ENCODE data around the gene MIAT.

The MIAT gene

DNA sequence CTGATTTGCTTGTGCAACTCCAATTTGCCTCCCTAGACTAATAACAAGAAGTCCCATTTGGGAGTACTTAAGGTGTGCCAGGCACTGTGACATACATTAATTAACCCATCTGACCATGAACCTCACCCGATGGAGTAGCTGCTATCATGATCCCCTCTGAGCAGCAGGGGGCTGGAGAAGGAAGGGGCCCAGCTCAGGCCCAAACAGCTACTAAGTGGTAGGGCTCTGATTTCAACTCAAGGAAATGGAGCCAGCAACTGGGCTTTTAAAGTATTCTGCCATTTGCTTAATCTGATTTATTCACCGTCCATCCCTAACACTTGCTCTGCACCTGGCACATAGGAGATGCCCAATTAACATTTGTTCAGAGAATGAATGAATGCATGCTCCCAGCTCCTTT is 40.7 kb upstream of the MIAT start:
- H3K4me2 ChIP-seq (ENCODE audit: low read depth, low read length): peak overlapping the region; percentile 71
- H3K4me3 ChIP-seq (ENCODE audit: low read length): peak overlapping the region; percentile 30; the same call in 1 of the 2 replicates
- H3F3A ChIP-seq (ENCODE audit: insufficient read depth, low read length): peaks cover 37% of the 10 kb centered on the region
- peak overlapping the region; percentile 61 for H3K9ac ChIP-seq (ENCODE audit: low read length)
- H3K27ac ChIP-seq (ENCODE audit: low read length): peak overlapping the region; percentile 91
- H3K9me3 ChIP-seq (replicated peaks; ENCODE audit: insufficient read depth, low read length): no peaks in the 10 kb centered on the region
- H3K4me1 ChIP-seq (ENCODE audit: low read length): peaks cover 61% of the 10 kb centered on the region
- peaks cover 24% of the 10 kb centered on the region; the same call in 1 of the 2 replicates for H3K79me2 ChIP-seq (ENCODE audit: low read length)
- H3K36me3 ChIP-seq (replicated peaks; ENCODE audit: insufficient read depth, low read length): no peaks in the 10 kb centered on the region
- H4K20me1 ChIP-seq (ENCODE audit: insufficient read depth, low read length): no peaks in the 10 kb centered on the region
- DNase-seq: peak; percentile 23
- H3K9me2 ChIP-seq (replicated peaks; ENCODE audit: insufficient read depth, low read length): no peaks in the 10 kb centered on the region
- H2AFZ ChIP-seq (ENCODE audit: low read length): no peak overlapping the region
- no peaks in the 10 kb centered on the region for H3K27me3 ChIP-seq (replicated peaks; ENCODE audit: insufficient read depth, low read length)
- no peak for TF ChIP-seq EZH2phosphoT487 (IDR thresholded peaks at IDR 0.05; ENCODE audit: low read length)
- TF ChIP-seq EZH2 (optimal IDR thresholded peaks at IDR 0.05; ENCODE audit: low read depth, low read length): no peak
- TF ChIP-seq, protein P1, sequence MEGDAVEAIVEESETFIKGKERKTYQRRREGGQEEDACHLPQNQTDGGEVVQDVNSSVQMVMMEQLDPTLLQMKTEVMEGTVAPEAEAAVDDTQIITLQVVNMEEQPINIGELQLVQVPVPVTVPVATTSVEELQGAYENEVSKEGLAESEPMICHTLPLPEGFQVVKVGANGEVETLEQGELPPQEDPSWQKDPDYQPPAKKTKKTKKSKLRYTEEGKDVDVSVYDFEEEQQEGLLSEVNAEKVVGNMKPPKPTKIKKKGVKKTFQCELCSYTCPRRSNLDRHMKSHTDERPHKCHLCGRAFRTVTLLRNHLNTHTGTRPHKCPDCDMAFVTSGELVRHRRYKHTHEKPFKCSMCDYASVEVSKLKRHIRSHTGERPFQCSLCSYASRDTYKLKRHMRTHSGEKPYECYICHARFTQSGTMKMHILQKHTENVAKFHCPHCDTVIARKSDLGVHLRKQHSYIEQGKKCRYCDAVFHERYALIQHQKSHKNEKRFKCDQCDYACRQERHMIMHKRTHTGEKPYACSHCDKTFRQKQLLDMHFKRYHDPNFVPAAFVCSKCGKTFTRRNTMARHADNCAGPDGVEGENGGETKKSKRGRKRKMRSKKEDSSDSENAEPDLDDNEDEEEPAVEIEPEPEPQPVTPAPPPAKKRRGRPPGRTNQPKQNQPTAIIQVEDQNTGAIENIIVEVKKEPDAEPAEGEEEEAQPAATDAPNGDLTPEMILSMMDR (IDR thresholded peaks at IDR 0.05; ENCODE audit: low read length): no peak

DNA sequence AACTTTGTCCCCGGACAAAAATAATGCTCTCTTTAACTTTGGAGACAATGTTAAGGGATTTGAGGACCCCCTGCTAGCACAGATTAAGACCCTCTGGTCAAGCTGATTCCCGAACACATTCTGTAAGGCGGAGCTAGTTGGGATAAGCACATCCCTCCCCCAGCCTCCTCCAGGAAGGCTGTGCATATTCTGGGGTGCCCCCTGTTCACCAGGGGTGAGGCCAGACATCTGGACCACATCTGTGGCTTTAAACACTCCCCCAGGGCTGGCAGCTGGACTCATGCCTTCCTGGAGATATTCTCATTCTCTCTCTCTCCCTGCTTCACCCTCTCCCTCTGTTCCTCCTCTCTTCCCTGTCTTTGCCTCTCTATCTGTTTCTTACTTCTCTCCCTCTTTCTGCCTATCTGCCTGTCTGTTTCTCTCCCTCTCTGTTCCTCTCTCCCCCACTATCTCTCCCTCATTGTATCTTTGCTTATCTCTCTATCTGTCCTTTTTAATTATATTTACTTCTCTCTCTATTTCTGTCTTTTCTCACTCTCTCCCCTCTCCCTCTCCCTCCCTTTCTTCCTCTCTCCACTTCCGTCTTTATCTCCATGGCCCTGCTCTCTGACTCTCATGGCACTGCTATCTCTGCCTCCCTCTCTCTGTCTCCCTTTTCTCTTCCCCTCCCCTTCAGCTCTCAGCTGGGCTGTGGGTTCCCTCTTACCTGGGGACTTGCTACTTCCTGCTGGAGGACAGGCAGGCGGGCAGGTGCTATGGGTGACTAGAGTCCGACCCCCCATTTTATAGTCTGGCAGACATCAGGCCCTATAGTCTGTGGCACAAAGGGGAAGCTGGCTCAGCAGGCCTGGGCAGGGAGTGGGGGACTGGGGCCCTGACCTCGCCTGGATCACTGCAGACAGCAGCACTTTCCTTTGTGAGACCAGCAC is 39.9 kb upstream of the MIAT start, which contains the start of gene CRYBB1:
Gene CRYBB1 (minus strand): TSS at position 757 of the 929 bp plus-strand sequence. CDS start 1,708 bp downstream, outside the sequence.
- Histone ChIP-seq H4K20me1 (ENCODE audit: insufficient read depth, low read length) (no peaks in the 10 kb centered on the region), H3K9me2 (replicated peaks; ENCODE audit: insufficient read depth, low read length) (no peaks in the 10 kb centered on the region), H3F3A (ENCODE audit: insufficient read depth, low read length) (peaks cover 34% of the 10 kb centered on the region), H3K9me3 (replicated peaks; ENCODE audit: insufficient read depth, low read length) (no peaks in the 10 kb centered on the region), H3K79me2 (ENCODE audit: low read length) (peaks cover 16% of the 10 kb centered on the region; the same call in 1 of the 2 replicates), H3K4me3 (ENCODE audit: low read length) (peak within 1 kb of the TSS; percentile 30), H2AFZ (ENCODE audit: low read length) (peak within 1 kb of the TSS; percentile 60), H3K4me1 (ENCODE audit: low read length) (peaks cover 52% of the 10 kb centered on the region), H3K27me3 (replicated peaks; ENCODE audit: insufficient read depth, low read length) (no peaks in the 10 kb centered on the region), H3K27ac (ENCODE audit: low read length) (peak within 1 kb of the TSS; percentile 91), H3K36me3 (replicated peaks; ENCODE audit: insufficient read depth, low read length) (no peaks in the 10 kb centered on the region), H3K9ac (ENCODE audit: low read length) (peak within 1 kb of the TSS; percentile 61), H3K4me2 (ENCODE audit: low read depth, low read length) (peak within 1 kb of the TSS; percentile 71)
- TF ChIP-seq EZH2 (optimal IDR thresholded peaks at IDR 0.05; ENCODE audit: low read depth, low read length) (no peak), EZH2phosphoT487 (IDR thresholded peaks at IDR 0.05; ENCODE audit: low read length) (no peak)
- TF ChIP-seq, protein P1 (IDR thresholded peaks at IDR 0.05; ENCODE audit: low read length): no peak
- DNase-seq: peak; percentile 91

GRCh38 chr22:26618455-26618854 is 38.9 kb upstream of the MIAT start:
- Histone ChIP-seq H3K4me1 (ENCODE audit: low read length) (peaks cover 45% of the 10 kb centered on the region), H3K4me3 (ENCODE audit: low read length) (no peak overlapping the region), H3K36me3 (replicated peaks; ENCODE audit: insufficient read depth, low read length) (no peaks in the 10 kb centered on the region), H3K9me2 (replicated peaks; ENCODE audit: insufficient read depth, low read length) (no peaks in the 10 kb centered on the region), H3K9me3 (replicated peaks; ENCODE audit: insufficient read depth, low read length) (no peaks in the 10 kb centered on the region), H3K4me2 (ENCODE audit: low read depth, low read length) (peak overlapping the region; percentile 71; the same call in 1 of the 2 replicates), H3K79me2 (ENCODE audit: low read length) (peaks cover 11% of the 10 kb centered on the region; the same call in 1 of the 2 replicates), H3K9ac (ENCODE audit: low read length) (peak overlapping the region; percentile 61), H3K27ac (ENCODE audit: low read length) (peak overlapping the region; percentile 91), H2AFZ (ENCODE audit: low read length) (no peak overlapping the region), H3F3A (ENCODE audit: insufficient read depth, low read length) (peaks cover 34% of the 10 kb centered on the region), H4K20me1 (ENCODE audit: insufficient read depth, low read length) (no peaks in the 10 kb centered on the region), H3K27me3 (replicated peaks; ENCODE audit: insufficient read depth, low read length) (no peaks in the 10 kb centered on the region)
- no peak for DNase-seq
- TF ChIP-seq EZH2phosphoT487 (IDR thresholded peaks at IDR 0.05; ENCODE audit: low read length) (no peak), EZH2 (optimal IDR thresholded peaks at IDR 0.05; ENCODE audit: low read depth, low read length) (no peak)
- TF ChIP-seq, protein P1 (IDR thresholded peaks at IDR 0.05; ENCODE audit: low read length): no peak
